ENCODE measurements around the gene SHMT1. TPM values are rescaled to one million over a fixed set of nuclear protein-coding genes. Genes with fewer than 3 reads are reported as not detected.

SHMT1 gene
- total RNA-seq, 4 donors from 2014 or later: 16.3 to 30.3 (median 21.1) TPM

DNA sequence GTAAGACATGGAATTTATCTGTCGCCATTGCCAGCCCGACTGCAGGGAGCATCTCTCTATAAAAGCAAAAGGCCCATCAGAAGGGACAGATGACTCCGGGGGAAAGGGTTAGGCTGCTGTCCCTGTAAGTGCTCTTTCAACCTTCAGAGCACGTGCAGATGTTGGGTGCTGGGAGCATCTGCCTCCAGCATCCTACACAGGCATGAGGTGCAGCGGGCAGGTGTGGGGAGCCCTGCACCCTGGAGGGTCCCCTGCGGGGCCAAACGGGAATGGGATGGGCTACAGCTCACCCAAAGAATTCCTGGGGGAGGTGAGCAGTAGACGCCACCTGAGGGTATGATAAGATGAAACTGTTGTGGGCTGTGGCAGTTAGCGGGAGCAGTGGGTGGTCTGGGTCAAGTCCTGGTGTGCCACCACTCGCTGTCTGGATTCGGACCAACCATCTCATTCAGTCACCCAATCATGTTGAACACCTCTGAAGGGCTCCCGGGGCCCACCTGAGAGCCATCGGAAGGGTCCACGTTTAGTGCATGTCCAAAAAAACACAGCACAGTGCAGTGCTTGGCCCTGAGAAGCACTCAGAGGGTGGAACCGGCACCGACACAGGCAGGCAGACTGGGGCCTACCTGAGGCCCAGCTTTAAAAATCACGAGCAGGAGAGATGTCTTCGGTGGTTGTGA is 44.4 kb downstream of the SHMT1 start:
- Histone ChIP-seq H3K27me3 (no peaks in the 10 kb centered on the region), H3K4me1 (peaks cover 15 to 72% (median 51%) of the 10 kb centered on the region in 3 donors), H3K4me3 (peak overlapping the region in 1 of 2 donors; percentile 18), H3K9me3 (no peaks in the 10 kb centered on the region), H3K27ac (no peak overlapping the region), H3K36me3 (peaks cover 0 to 77% of the 10 kb centered on the region in 2 donors)
- WGBS, 2 donors (ENCODE audit: low coverage in 1 of 2): 60% methylated on average over 1 of the region's 18 CpGs; no CpG with 5 or more reads in 1 of the 2 donors
- ATAC-seq: no peak
- TF ChIP-seq, protein P1, sequence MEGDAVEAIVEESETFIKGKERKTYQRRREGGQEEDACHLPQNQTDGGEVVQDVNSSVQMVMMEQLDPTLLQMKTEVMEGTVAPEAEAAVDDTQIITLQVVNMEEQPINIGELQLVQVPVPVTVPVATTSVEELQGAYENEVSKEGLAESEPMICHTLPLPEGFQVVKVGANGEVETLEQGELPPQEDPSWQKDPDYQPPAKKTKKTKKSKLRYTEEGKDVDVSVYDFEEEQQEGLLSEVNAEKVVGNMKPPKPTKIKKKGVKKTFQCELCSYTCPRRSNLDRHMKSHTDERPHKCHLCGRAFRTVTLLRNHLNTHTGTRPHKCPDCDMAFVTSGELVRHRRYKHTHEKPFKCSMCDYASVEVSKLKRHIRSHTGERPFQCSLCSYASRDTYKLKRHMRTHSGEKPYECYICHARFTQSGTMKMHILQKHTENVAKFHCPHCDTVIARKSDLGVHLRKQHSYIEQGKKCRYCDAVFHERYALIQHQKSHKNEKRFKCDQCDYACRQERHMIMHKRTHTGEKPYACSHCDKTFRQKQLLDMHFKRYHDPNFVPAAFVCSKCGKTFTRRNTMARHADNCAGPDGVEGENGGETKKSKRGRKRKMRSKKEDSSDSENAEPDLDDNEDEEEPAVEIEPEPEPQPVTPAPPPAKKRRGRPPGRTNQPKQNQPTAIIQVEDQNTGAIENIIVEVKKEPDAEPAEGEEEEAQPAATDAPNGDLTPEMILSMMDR (IDR thresholded peaks at IDR 0.05): no peak
- no peak for TF ChIP-seq POLR2A (IDR thresholded peaks at IDR 0.05)
- no peak for TF ChIP-seq POLR2AphosphoS5 (IDR thresholded peaks at IDR 0.05)
- TF ChIP-seq EP300 (IDR thresholded peaks at IDR 0.05): no peak

DNA sequence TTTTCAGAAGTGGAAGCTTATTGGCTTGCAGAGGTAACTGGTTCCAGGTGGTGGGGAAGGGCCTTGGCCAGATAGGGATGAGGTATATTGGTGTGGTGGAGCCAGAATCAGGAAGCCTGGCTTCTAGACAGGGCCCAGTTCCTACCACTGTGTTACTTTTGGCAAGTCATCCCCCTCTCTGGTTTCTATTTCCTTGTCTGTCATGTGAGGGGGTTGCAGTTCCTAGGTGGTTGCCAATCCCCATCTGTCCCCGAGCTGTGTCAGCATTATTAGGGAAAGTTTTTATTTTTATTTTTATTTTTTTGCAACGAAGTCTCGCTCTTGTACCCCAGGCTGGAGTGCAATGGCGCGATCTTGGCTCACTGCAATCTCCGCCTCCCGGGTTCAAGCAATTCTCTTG is 45.2 kb downstream of the SHMT1 start:
- peak overlapping the region in 1 of 2 donors; percentile 18 for H3K4me3 ChIP-seq
- no peak for ATAC-seq

DNA sequence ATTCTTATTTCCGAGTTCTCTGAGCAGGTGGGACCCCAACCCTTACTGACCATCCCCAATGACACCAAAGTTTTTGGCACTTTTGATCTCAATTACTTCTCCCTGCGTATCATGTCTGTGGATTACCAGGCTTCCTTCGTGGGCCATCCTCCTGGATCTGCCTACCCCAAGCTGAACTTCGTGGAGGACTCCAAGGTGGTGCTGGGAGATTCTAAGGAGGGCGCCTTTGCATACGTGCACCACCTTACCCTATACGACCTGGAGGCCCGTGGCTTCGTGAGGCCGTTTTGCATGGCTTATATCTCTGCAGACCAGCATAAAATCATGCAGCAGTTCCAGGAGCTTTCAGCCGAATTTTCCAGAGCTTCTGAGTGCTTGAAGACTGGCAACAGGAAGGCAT is 47.4 kb downstream of the SHMT1 start:
- WGBS, 2 donors (ENCODE audit: low coverage in 1 of 2): 37 to 100% methylated on average over 1 to 4 of the region's 11 CpGs
- ATAC-seq: no peak
- H3K36me3 ChIP-seq: peaks cover 0 to 54% of the 10 kb centered on the region in 2 donors
- no peak for TF ChIP-seq EP300 (IDR thresholded peaks at IDR 0.05)
- TF ChIP-seq, protein P1 (IDR thresholded peaks at IDR 0.05): no peak
- TF ChIP-seq POLR2AphosphoS5 (IDR thresholded peaks at IDR 0.05): no peak
- no peak for TF ChIP-seq POLR2A (IDR thresholded peaks at IDR 0.05)
- peaks cover 15 to 87% (median 65%) of the 10 kb centered on the region in 3 donors for H3K4me1 ChIP-seq
- H3K27ac ChIP-seq: peak overlapping the region in 3 of 4 donors; percentile 88 to 93 (median 89)
- H3K27me3 ChIP-seq: no peaks in the 10 kb centered on the region
- H3K9me3 ChIP-seq: no peaks in the 10 kb centered on the region
- peak overlapping the region; percentile 89 to 94 for H3K4me3 ChIP-seq

More for the DNA sequence above, 45.2 kb downstream of the SHMT1 start:
- no peaks in the 10 kb centered on the region for H3K9me3 ChIP-seq
- H3K36me3 ChIP-seq: peaks cover 0 to 69% of the 10 kb centered on the region in 2 donors
- no peak for TF ChIP-seq POLR2AphosphoS5 (IDR thresholded peaks at IDR 0.05)
- TF ChIP-seq EP300 (IDR thresholded peaks at IDR 0.05): no peak
- TF ChIP-seq, protein P1 (IDR thresholded peaks at IDR 0.05): no peak
- no peak for TF ChIP-seq POLR2A (IDR thresholded peaks at IDR 0.05)
- H3K27me3 ChIP-seq: no peaks in the 10 kb centered on the region
- 60% methylated on average over 1 of the region's 7 CpGs; no CpG with 5 or more reads in 1 of the 2 donors for WGBS, 2 donors (ENCODE audit: low coverage in 1 of 2)
- no peak overlapping the region for H3K27ac ChIP-seq
- H3K4me1 ChIP-seq: peaks cover 15 to 80% (median 58%) of the 10 kb centered on the region in 3 donors

DNA sequence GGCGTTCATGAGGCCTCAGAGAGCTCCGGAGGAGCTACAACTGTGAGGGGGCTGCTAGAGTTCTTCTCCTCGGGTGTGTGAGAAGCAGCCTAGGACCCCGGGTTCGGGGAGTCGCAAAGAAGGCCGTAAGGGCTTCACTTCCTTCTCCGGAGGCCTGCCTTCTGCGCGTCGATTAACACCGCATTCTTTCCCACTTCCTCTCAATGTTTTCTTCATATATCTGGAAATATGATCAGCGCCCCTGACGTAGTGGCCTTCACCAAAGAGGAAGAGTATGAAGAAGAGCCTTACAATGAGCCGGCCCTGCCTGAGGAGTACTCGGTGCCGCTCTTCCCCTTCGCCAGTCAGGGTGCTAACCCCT is 47.8 kb downstream of the SHMT1 start:
- Histone ChIP-seq H3K4me1 (peaks cover 15 to 83% (median 62%) of the 10 kb centered on the region in 3 donors), H3K4me3 (peak overlapping the region; percentile 89 to 94), H3K27me3 (no peaks in the 10 kb centered on the region), H3K9me3 (no peaks in the 10 kb centered on the region), H3K36me3 (peaks cover 0 to 51% of the 10 kb centered on the region in 2 donors), H3K27ac (peak overlapping the region; percentile 81 to 93 (median 88))
- TF ChIP-seq, protein P1 (IDR thresholded peaks at IDR 0.05): no peak
- no peak for ATAC-seq
- 11 to 12% methylated on average over 7 to 13 of the region's 18 CpGs for WGBS, 2 donors (ENCODE audit: low coverage in 1 of 2)

Measured in gastroesophageal sphincter (tissue), 4 donors.